HepG2 (cell line): ENCODE measurements around the gene RTF1. TPM values are rescaled to one million over a fixed set of nuclear protein-coding genes. Genes with fewer than 3 reads are reported as not detected.
A peak's percentile ranks its signal among the peaks of the same experiment; 100 is the strongest.

ENCODE experiments used
- CENPT ChIP-seq: sonication (generic); formaldehyde crosslinking; IDR thresholded peaks from 2 replicates; pipeline ENCODE4 v1.8.0; 2022; ENCODE audit warnings: low read depth, mild to moderate bottlenecking, moderate library complexity, missing genetic modification reagents
- FOXJ3 ChIP-seq: sonication (generic); formaldehyde crosslinking; IDR thresholded peaks from 2 replicates; pipeline ENCODE4 v1.4.0; 2020; ENCODE audit warnings: missing genetic modification reagents, mild to moderate bottlenecking, borderline replicate concordance
- IRF1 ChIP-seq: sonication (generic); formaldehyde crosslinking; IDR thresholded peaks from 2 replicates; pipeline ENCODE4 v1.4.0; 2020; ENCODE audit warnings: low read depth, mild to moderate bottlenecking, missing genetic modification reagents
- ISX ChIP-seq: sonication (generic); formaldehyde crosslinking; conservative IDR thresholded peaks from 2 replicates; pipeline ENCODE4 v1.5.0; 2020; ENCODE audit warnings: missing genetic modification reagents
- KLF13 ChIP-seq: sonication (generic); formaldehyde crosslinking; IDR thresholded peaks from 2 replicates; pipeline ENCODE4 v1.4.0; 2020; ENCODE audit warnings: mild to moderate bottlenecking, missing genetic modification reagents
- MAF1 ChIP-seq: sonication (generic); formaldehyde crosslinking; IDR thresholded peaks from 2 replicates; pipeline ENCODE4 v1.5.0; 2020; ENCODE audit warnings: missing genetic modification reagents, borderline replicate concordance
- RORA ChIP-seq: sonication (generic); formaldehyde crosslinking; IDR thresholded peaks from 2 replicates; pipeline ENCODE4 v1.5.0; 2020; ENCODE audit warnings: mild to moderate bottlenecking, missing genetic modification reagents, moderate library complexity
- TFE3 ChIP-seq: IDR thresholded peaks from 2 replicates; pipeline ENCODE4 v1.6.1; 2016
- TOPORS ChIP-seq: sonication (generic); formaldehyde crosslinking; IDR thresholded peaks from 2 replicates; pipeline ENCODE4 v1.8.0; 2023; ENCODE audit warnings: mild to moderate bottlenecking, missing genetic modification reagents
- ZNF691 ChIP-seq: sonication (generic); formaldehyde crosslinking; IDR thresholded peaks from 2 replicates; pipeline ENCODE4 v1.4.0; 2020; ENCODE audit warnings: missing genetic modification reagents, low read depth, mild to moderate bottlenecking, borderline replicate concordance
- ZNF75D ChIP-seq: sonication (generic); formaldehyde crosslinking; IDR thresholded peaks from 2 replicates; pipeline ENCODE4 v1.8.1; 2023; ENCODE audit warnings: missing genetic modification reagents, mild to moderate bottlenecking, borderline replicate concordance
- polyA plus RNA-seq, 8 experiments: library from polyadenylated mRNA; depleted of rRNA in 3 of 8; stranded (reverse) in 7 of 8; unstranded in 1 of 8; fragments of >200 nt; fragmentation: Illumina TruSeq in 4 of 8; extraction: Trizol in 4 of 8; gene quantifications; 2 replicates each; pipeline versions ENCODE4 v1.2.1 to v1.2.3, GENCODE V29; 2011 to 2016; ENCODE audit warnings: low read depth in 4 of 8, missing spikeins in 1 of 8, mixed read lengths in 1 of 8; ENCODE audit not compliant: insufficient read depth in 1 of 8
- total RNA-seq, 5 experiments: library from RNA; depleted of rRNA; stranded (reverse); fragments of >200 nt; fragmentation: Illumina TruSeq; extraction: Trizol; gene quantifications; 2 replicates each; pipeline ENCODE4 v1.2.3, GENCODE V29; 2016; ENCODE audit warnings: low read depth in 1 of 5
- TF ChIP-seq, protein P1 (sequence below): sonication (generic); formaldehyde crosslinking; IDR thresholded peaks from 2 replicates; pipeline ENCODE4 v1.4.0; 2020; ENCODE audit warnings: mild to moderate bottlenecking, missing genetic modification reagents
- TF ChIP-seq, protein P2 (sequence below): sonication (generic); formaldehyde crosslinking; IDR thresholded peaks from 2 replicates; pipeline ENCODE4 v1.4.0; 2020; ENCODE audit warnings: missing genetic modification reagents
- TF ChIP-seq, protein P3 (sequence below): sonication (generic); formaldehyde crosslinking; IDR thresholded peaks from 2 replicates; pipeline ENCODE4 v1.5.0; 2020; ENCODE audit warnings: mild to moderate bottlenecking, low read depth, missing genetic modification reagents, borderline replicate concordance

RTF1 gene
- total and polyA plus RNA-seq, 2 of the 13 experiments (the other 11 are each of a cell fraction or from before 2014, with no cell fraction given) = 13.9 to 17.9 TPM

- TF ChIP-seq, protein P1, sequence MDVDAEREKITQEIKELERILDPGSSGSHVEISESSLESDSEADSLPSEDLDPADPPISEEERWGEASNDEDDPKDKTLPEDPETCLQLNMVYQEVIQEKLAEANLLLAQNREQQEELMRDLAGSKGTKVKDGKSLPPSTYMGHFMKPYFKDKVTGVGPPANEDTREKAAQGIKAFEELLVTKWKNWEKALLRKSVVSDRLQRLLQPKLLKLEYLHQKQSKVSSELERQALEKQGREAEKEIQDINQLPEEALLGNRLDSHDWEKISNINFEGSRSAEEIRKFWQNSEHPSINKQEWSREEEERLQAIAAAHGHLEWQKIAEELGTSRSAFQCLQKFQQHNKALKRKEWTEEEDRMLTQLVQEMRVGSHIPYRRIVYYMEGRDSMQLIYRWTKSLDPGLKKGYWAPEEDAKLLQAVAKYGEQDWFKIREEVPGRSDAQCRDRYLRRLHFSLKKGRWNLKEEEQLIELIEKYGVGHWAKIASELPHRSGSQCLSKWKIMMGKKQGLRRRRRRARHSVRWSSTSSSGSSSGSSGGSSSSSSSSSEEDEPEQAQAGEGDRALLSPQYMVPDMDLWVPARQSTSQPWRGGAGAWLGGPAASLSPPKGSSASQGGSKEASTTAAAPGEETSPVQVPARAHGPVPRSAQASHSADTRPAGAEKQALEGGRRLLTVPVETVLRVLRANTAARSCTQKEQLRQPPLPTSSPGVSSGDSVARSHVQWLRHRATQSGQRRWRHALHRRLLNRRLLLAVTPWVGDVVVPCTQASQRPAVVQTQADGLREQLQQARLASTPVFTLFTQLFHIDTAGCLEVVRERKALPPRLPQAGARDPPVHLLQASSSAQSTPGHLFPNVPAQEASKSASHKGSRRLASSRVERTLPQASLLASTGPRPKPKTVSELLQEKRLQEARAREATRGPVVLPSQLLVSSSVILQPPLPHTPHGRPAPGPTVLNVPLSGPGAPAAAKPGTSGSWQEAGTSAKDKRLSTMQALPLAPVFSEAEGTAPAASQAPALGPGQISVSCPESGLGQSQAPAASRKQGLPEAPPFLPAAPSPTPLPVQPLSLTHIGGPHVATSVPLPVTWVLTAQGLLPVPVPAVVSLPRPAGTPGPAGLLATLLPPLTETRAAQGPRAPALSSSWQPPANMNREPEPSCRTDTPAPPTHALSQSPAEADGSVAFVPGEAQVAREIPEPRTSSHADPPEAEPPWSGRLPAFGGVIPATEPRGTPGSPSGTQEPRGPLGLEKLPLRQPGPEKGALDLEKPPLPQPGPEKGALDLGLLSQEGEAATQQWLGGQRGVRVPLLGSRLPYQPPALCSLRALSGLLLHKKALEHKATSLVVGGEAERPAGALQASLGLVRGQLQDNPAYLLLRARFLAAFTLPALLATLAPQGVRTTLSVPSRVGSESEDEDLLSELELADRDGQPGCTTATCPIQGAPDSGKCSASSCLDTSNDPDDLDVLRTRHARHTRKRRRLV (CRISPR knock-in tag) = peak; percentile 21; the same call in 1 of the 2 replicates
- TF ChIP-seq KLF13 (CRISPR knock-in tag) = no peak
- TF ChIP-seq IRF1 (CRISPR knock-in tag) = no peak
- no peak for TF ChIP-seq ZNF691 (CRISPR knock-in tag)
- TF ChIP-seq TFE3 (CRISPR knock-in tag) = no peak
- no peak for TF ChIP-seq TOPORS (CRISPR knock-in tag)
- TF ChIP-seq CENPT (CRISPR knock-in tag) = no peak
- TF ChIP-seq, protein P2, sequence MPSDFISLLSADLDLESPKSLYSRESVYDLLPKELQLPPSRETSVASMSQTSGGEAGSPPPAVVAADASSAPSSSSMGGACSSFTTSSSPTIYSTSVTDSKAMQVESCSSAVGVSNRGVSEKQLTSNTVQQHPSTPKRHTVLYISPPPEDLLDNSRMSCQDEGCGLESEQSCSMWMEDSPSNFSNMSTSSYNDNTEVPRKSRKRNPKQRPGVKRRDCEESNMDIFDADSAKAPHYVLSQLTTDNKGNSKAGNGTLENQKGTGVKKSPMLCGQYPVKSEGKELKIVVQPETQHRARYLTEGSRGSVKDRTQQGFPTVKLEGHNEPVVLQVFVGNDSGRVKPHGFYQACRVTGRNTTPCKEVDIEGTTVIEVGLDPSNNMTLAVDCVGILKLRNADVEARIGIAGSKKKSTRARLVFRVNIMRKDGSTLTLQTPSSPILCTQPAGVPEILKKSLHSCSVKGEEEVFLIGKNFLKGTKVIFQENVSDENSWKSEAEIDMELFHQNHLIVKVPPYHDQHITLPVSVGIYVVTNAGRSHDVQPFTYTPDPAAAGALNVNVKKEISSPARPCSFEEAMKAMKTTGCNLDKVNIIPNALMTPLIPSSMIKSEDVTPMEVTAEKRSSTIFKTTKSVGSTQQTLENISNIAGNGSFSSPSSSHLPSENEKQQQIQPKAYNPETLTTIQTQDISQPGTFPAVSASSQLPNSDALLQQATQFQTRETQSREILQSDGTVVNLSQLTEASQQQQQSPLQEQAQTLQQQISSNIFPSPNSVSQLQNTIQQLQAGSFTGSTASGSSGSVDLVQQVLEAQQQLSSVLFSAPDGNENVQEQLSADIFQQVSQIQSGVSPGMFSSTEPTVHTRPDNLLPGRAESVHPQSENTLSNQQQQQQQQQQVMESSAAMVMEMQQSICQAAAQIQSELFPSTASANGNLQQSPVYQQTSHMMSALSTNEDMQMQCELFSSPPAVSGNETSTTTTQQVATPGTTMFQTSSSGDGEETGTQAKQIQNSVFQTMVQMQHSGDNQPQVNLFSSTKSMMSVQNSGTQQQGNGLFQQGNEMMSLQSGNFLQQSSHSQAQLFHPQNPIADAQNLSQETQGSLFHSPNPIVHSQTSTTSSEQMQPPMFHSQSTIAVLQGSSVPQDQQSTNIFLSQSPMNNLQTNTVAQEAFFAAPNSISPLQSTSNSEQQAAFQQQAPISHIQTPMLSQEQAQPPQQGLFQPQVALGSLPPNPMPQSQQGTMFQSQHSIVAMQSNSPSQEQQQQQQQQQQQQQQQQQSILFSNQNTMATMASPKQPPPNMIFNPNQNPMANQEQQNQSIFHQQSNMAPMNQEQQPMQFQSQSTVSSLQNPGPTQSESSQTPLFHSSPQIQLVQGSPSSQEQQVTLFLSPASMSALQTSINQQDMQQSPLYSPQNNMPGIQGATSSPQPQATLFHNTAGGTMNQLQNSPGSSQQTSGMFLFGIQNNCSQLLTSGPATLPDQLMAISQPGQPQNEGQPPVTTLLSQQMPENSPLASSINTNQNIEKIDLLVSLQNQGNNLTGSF (CRISPR knock-in tag) = no peak
- TF ChIP-seq RORA (CRISPR knock-in tag) = no peak
- no peak for TF ChIP-seq ISX
- no peak for TF ChIP-seq FOXJ3 (CRISPR knock-in tag)
- TF ChIP-seq ZNF75D (CRISPR knock-in tag) = no peak
- no peak; the same call in 1 of the 2 replicates for TF ChIP-seq MAF1 (CRISPR knock-in tag)
- TF ChIP-seq, protein P3, sequence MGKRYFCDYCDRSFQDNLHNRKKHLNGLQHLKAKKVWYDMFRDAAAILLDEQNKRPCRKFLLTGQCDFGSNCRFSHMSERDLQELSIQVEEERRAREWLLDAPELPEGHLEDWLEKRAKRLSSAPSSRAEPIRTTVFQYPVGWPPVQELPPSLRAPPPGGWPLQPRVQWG (CRISPR knock-in tag) = no peak
Observed at GRCh38 chr15:41416742-41417417, at the start of gene RTF1 (continued).
